IMR-90 (cell line): ENCODE data around the gene PLEKHB1. TPM values are rescaled to one million over a fixed set of nuclear protein-coding genes. Genes with fewer than 3 reads are reported as not detected.

Experiments used
- ATAC-seq: fragments of 200-7000 bp; cut with Tn5 transposase; 2 replicates; pipeline ENCODE4 v1.9.1; 2020; ENCODE audit warnings: low read depth, mild to moderate bottlenecking, moderate library complexity
- BruUV-seq: library from RNA; stranded (reverse); fragments of 400-500 nt; replicated peaks from 2 replicates; lab custom pipeline; 2021; lab: Mats Ljungman, UMichigan
- CTCF ChIA-PET: fragments of 300-600 bp; formaldehyde crosslinking; extraction: SDS; loops from one replicate; lab custom pipeline; 2021; ENCODE audit warnings: antibody characterized with exemption; lab: Yijun Ruan, JAX
- POLR2A ChIA-PET: fragments of 300-600 bp; sonication (Branson Sonifier 250); formaldehyde crosslinking; loops from one replicate; lab custom pipeline; 2022; ENCODE audit warnings: antibody characterized with exemption; ENCODE audit not compliant: unreplicated experiment; lab: Charles Lee
- DNase-seq: peaks from one replicate; pipeline ENCODE4 v3.0.0; 2013
- H2AFZ ChIP-seq: replicated peaks from 2 replicates; pipeline ENCODE3; 2013; ENCODE audit warnings: low read length, mild to moderate bottlenecking; ENCODE audit not compliant: poor library complexity
- H2AK5ac ChIP-seq: 2 replicates; pipeline ENCODE4 v1.6.1; 2013; ENCODE audit warnings: low read depth, low read length, inconsistent platforms
- H2AK9ac ChIP-seq: replicated peaks from 2 replicates; pipeline ENCODE3; 2013; ENCODE audit warnings: mild to moderate bottlenecking, low read depth, low read length, moderate library complexity; ENCODE audit not compliant: poor library complexity
- H2BK120ac ChIP-seq: 2 replicates; pipeline ENCODE4 v1.6.1; 2013; ENCODE audit warnings: low read depth, low read length, inconsistent platforms
- H2BK15ac ChIP-seq: 3 replicates; pipeline ENCODE4 v1.6.1; 2013; ENCODE audit warnings: low read depth, low read length, inconsistent platforms
- H2BK20ac ChIP-seq: 2 replicates; pipeline ENCODE4 v1.6.1; 2013; ENCODE audit warnings: low read depth, mild to moderate bottlenecking, inconsistent platforms, low read length, moderate library complexity
- H2BK5ac ChIP-seq: 2 replicates; pipeline ENCODE4 v1.6.1; 2013; ENCODE audit warnings: mild to moderate bottlenecking, low read depth, low read length, inconsistent platforms; ENCODE audit not compliant: poor library complexity, severe bottlenecking
- H3K14ac ChIP-seq: replicated peaks from 2 replicates; pipeline ENCODE4 v1.6.1; 2013; ENCODE audit warnings: low read depth, low read length, inconsistent platforms
- H3K18ac ChIP-seq: 2 replicates; pipeline ENCODE4 v1.6.1; 2013; ENCODE audit warnings: low read depth, low read length, control low read depth
- H3K23ac ChIP-seq: 2 replicates; pipeline ENCODE4 v1.6.1; 2013; ENCODE audit warnings: low read depth, low read length, inconsistent platforms
- H3K27ac ChIP-seq: 2 replicates; pipeline ENCODE4 v1.5.1; 2013; ENCODE audit warnings: mild to moderate bottlenecking, control low read depth, low read length; ENCODE audit not compliant: insufficient read depth
- H3K27me3 ChIP-seq: 2 replicates; pipeline ENCODE4 v1.6.1; 2013; ENCODE audit warnings: low read length; ENCODE audit not compliant: control insufficient read depth, insufficient read depth
- H3K36me3 ChIP-seq: 2 replicates; pipeline ENCODE4 v1.6.1; 2013; ENCODE audit warnings: low read length, mixed read lengths; ENCODE audit not compliant: control insufficient read depth, insufficient read depth
- H3K4ac ChIP-seq: 2 replicates; pipeline ENCODE4 v1.6.1; 2013; ENCODE audit warnings: low read depth, low read length, inconsistent platforms
- H3K4me1 ChIP-seq: 2 replicates; pipeline ENCODE4 v1.6.1; 2013; ENCODE audit warnings: low read length, mixed read lengths; ENCODE audit not compliant: control insufficient read depth, insufficient read depth
- H3K4me2 ChIP-seq: 2 replicates; pipeline ENCODE4 v1.6.1; 2013; ENCODE audit warnings: low read depth, mild to moderate bottlenecking, control low read depth, low read length, moderate library complexity
- H3K4me3 ChIP-seq: 2 replicates; pipeline ENCODE4 v1.5.1; 2013; ENCODE audit warnings: low read depth, mild to moderate bottlenecking, control low read depth, low read length, moderate library complexity; ENCODE audit not compliant: insufficient read depth
- H3K56ac ChIP-seq: 2 replicates; pipeline ENCODE4 v1.6.1; 2013; ENCODE audit warnings: low read length, inconsistent platforms; ENCODE audit not compliant: insufficient read depth; ENCODE audit errors: extremely low read depth
- H3K79me1 ChIP-seq, 2 experiments: 2 replicates each; pipeline ENCODE4 v1.6.1; 2013; ENCODE audit warnings: low read length in 2 of 2, inconsistent platforms in 1 of 2, low read depth in 1 of 2
- H3K9ac ChIP-seq: 2 replicates; pipeline ENCODE4 v1.6.1; 2013; ENCODE audit warnings: low read depth, low read length, control low read depth
- H3K9me1 ChIP-seq: 2 replicates; pipeline ENCODE4 v1.6.1; 2013; ENCODE audit warnings: low read length, inconsistent platforms; ENCODE audit not compliant: insufficient read depth
- H3K9me3 ChIP-seq: 2 replicates; pipeline ENCODE4 v1.6.1; 2013; ENCODE audit warnings: low read length; ENCODE audit not compliant: control insufficient read depth, insufficient read depth
- H4K20me1 ChIP-seq: 2 replicates; pipeline ENCODE4 v1.6.1; 2013; ENCODE audit warnings: low read length, inconsistent platforms; ENCODE audit not compliant: insufficient read depth
- H4K5ac ChIP-seq: 2 replicates; pipeline ENCODE4 v1.6.1; 2013; ENCODE audit warnings: mild to moderate bottlenecking, low read depth, low read length, control low read depth
- H4K8ac ChIP-seq, 2 experiments: 2 replicates each; pipeline ENCODE4 v1.6.1; 2013; ENCODE audit warnings: low read depth in 2 of 2, low read length in 2 of 2, control low read depth in 1 of 2, inconsistent platforms in 1 of 2
- H4K91ac ChIP-seq: 2 replicates; pipeline ENCODE4 v1.6.1; 2013; ENCODE audit warnings: low read depth, low read length, inconsistent platforms; ENCODE audit not compliant: insufficient read depth
- CEBPB ChIP-seq: IDR thresholded peaks from 2 replicates; pipeline ENCODE4 v1.6.1; 2012; ENCODE audit warnings: low read depth, low read length, improper control_type of control experiment
- CHD1 ChIP-seq: IDR thresholded peaks from 2 replicates; pipeline ENCODE4 v1.6.1; 2012; ENCODE audit warnings: low read depth, low read length, improper control_type of control experiment
- RAD21 ChIP-seq: IDR thresholded peaks from 2 replicates; pipeline ENCODE4 v1.6.1; 2012; ENCODE audit warnings: low read length, improper control_type of control experiment
- RCOR1 ChIP-seq: IDR thresholded peaks from 2 replicates; pipeline ENCODE4 v1.6.1; 2012; ENCODE audit warnings: mild to moderate bottlenecking, low read length, improper control_type of control experiment; ENCODE audit not compliant: insufficient replicate concordance
- RFX5 ChIP-seq: IDR thresholded peaks from 2 replicates; pipeline ENCODE4 v1.8.0; 2012; ENCODE audit warnings: low read depth, mild to moderate bottlenecking, low read length, moderate library complexity
- dilution Hi-C: fragments of 300-500 bp; cut with HindIII; formaldehyde crosslinking; loops from one replicate; pipeline ENCODE4 v1.14.3; 2018; ENCODE audit warnings: low sequenced_read_pairs; ENCODE audit not compliant: unreplicated experiment
- in situ Hi-C: fragments of 300-500 bp; cut with MboI; formaldehyde crosslinking; loops from 3 replicates; pipeline ENCODE4 v1.14.3; 2019; ENCODE audit warnings: low sequenced_read_pairs, inconsistent platforms, mixed read lengths
- intact Hi-C: fragments of 100-400 bp; cut with micrococcal nuclease; formaldehyde crosslinking; loops from 2 replicates; pipeline ENCODE4 v1.10.0; 2022
- polyA plus RNA-seq, 3 experiments: library from polyadenylated mRNA; depleted of rRNA; stranded (reverse); fragments of >200 nt; gene quantifications; 2 replicates each; pipeline ENCODE4 v1.2.3, GENCODE V29; 2012; ENCODE audit warnings: low replicate concordance in 1 of 3
- total RNA-seq: library from RNA; depleted of rRNA; stranded (reverse); fragments of >200 nt; gene quantifications from 2 replicates; pipeline ENCODE4 v1.2.3, GENCODE V29; 2012

Gene PLEKHB1
- total and polyA plus RNA-seq, 2 of the 4 experiments (the other 2 are of a cell fraction) = 0.36 to 0.86 TPM

- no peak overlapping the region for H2BK15ac ChIP-seq
- no peak for ATAC-seq
- H3K36me3 ChIP-seq = no peaks in the 10 kb centered on the region
- no peak overlapping the region for H3K4ac ChIP-seq
- no peak overlapping the region for H4K5ac ChIP-seq
- no peak overlapping the region for H3K9ac ChIP-seq
- H3K56ac ChIP-seq = no peak overlapping the region
- no peak overlapping the region for H2BK5ac ChIP-seq
- no peak overlapping the region for H4K91ac ChIP-seq
- H4K8ac ChIP-seq = no peak overlapping the region
- no peaks in the 10 kb centered on the region for H3K9me3 ChIP-seq
- no peak overlapping the region for H2AK9ac ChIP-seq
- no TSS peak for BruUV-seq
- H3K79me1 ChIP-seq = no peaks in the 10 kb centered on the region
- no peak overlapping the region for H2AFZ ChIP-seq
- H3K23ac ChIP-seq = no peak overlapping the region
- no peak overlapping the region for H3K4me3 ChIP-seq
- ChIA-PET CTCF (no interaction called here), POLR2A (no interaction called here)
- H3K18ac ChIP-seq = no peak overlapping the region
- peaks cover 25% of the 10 kb centered on the region for H3K27me3 ChIP-seq
- no peak overlapping the region for H2BK20ac ChIP-seq
- DNase-seq = no peak
- in situ Hi-C loops (no loop called here), dilution Hi-C loops (no loop called here), intact Hi-C loops (no loop called here)
- H4K20me1 ChIP-seq = no peaks in the 10 kb centered on the region
- no peak overlapping the region for H2BK120ac ChIP-seq
- H3K14ac ChIP-seq = no peak overlapping the region
- H2AK5ac ChIP-seq = no peak overlapping the region
- TF ChIP-seq RCOR1 (no peak), RAD21 (no peak), RFX5 (no peak), CEBPB (no peak), CHD1 (no peak)
- no peaks in the 10 kb centered on the region; the same call in 1 of the 2 replicates for H3K4me1 ChIP-seq
- H3K4me2 ChIP-seq = no peak overlapping the region
- H3K9me1 ChIP-seq = no peaks in the 10 kb centered on the region
- H3K27ac ChIP-seq = no peak overlapping the region
Measured at GRCh38 chr11:73641668-73642067, 4.7 kb upstream of the PLEKHB1 start.
